ENCODE results near the gene ETS1. TPM values are rescaled to one million over a fixed set of nuclear protein-coding genes. Genes with fewer than 3 reads are reported as not detected.

Gene ETS1
- total and polyA plus RNA-seq, 10 donors, result 58.1 to 455 (median 352) TPM

DNA sequence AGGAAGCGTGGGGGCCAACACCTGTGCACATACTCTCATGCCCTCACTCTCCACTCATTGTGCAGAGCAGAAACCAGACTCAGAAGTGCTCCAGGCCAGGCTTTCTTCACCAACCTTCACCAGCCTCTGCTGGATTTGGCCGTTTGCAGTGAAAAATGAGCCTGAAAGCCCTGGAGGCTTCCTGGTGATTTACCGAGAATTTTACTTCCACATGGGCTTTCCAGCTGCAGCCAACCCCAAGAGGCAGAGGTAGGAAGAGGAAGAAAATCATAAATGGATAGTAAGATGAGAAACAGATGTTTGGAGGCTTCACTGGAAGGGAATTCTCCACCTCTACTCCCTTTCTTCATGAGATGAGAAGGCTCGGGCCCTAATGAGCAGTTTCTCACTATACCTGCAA, 155.4 kb downstream of the ETS1 start:
- WGBS, 5 donors, result 81 to 89% (median 85%) methylated on average over 4 of the region's 4 CpGs
- H3K4me3 ChIP-seq, result no peak overlapping the region
- no peak overlapping the region for H3K27ac ChIP-seq
- H3K4me1 ChIP-seq, result peaks cover 0 to 8% (median 0%) of the 10 kb centered on the region in 6 donors
- H3K36me3 ChIP-seq, result no peaks in the 10 kb centered on the region
- intact Hi-C loops (cut with DNase I; ENCODE audit: low total_unique reads), result no loop called here
- H3K27me3 ChIP-seq (replicated peaks in 1 of 7), result no peaks in the 10 kb centered on the region
- H3K9me3 ChIP-seq, result no peaks in the 10 kb centered on the region
- TF ChIP-seq, protein P1, sequence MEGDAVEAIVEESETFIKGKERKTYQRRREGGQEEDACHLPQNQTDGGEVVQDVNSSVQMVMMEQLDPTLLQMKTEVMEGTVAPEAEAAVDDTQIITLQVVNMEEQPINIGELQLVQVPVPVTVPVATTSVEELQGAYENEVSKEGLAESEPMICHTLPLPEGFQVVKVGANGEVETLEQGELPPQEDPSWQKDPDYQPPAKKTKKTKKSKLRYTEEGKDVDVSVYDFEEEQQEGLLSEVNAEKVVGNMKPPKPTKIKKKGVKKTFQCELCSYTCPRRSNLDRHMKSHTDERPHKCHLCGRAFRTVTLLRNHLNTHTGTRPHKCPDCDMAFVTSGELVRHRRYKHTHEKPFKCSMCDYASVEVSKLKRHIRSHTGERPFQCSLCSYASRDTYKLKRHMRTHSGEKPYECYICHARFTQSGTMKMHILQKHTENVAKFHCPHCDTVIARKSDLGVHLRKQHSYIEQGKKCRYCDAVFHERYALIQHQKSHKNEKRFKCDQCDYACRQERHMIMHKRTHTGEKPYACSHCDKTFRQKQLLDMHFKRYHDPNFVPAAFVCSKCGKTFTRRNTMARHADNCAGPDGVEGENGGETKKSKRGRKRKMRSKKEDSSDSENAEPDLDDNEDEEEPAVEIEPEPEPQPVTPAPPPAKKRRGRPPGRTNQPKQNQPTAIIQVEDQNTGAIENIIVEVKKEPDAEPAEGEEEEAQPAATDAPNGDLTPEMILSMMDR (IDR thresholded peaks at IDR 0.05 in 8 of 11, conservative IDR thresholded peaks at IDR 0.05 in 3 of 11), result no peak
- TF ChIP-seq POLR2AphosphoS5 (IDR thresholded peaks at IDR 0.05) (no peak), POLR2A (IDR thresholded peaks at IDR 0.05) (no peak)
- DNase-seq, result no peak

DNA sequence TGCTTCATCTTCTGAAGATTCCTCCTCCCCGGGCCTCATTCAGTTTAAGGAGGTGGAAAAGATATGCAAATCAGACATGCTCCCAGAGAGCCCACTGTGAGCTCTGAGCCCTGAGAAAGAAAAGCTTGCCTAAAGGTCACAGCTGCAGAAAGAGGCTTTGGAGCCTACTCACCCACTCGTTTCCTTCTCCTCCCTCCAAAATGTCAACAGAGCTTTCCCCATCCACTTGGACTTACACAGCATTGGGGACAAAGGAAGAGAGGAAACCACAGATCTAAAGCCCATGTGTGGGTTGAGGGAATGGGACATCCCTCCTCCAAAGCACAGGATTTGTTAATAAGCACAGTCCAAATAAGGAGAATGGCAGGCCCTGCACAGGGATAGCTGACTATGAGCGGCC, 158.4 kb downstream of the ETS1 start:
- H3K27ac ChIP-seq, result peak overlapping the region in 3 of 8 donors; percentile 16 to 52 (median 30)
- no peak for TF ChIP-seq POLR2A (IDR thresholded peaks at IDR 0.05)
- TF ChIP-seq, protein P1 (IDR thresholded peaks at IDR 0.05 in 8 of 11, conservative IDR thresholded peaks at IDR 0.05 in 3 of 11), result no peak
- no peak for TF ChIP-seq POLR2AphosphoS5 (IDR thresholded peaks at IDR 0.05)
- no peak overlapping the region for H3K4me3 ChIP-seq
- H3K27me3 ChIP-seq (replicated peaks in 1 of 7), result no peaks in the 10 kb centered on the region
- H3K9me3 ChIP-seq, result no peaks in the 10 kb centered on the region
- peaks cover 0 to 16% (median 8%) of the 10 kb centered on the region in 6 donors for H3K4me1 ChIP-seq
- H3K36me3 ChIP-seq, result no peaks in the 10 kb centered on the region
- DNase-seq, result no peak
- intact Hi-C loops (cut with DNase I; ENCODE audit: low total_unique reads), result no loop called here
- WGBS, 5 donors, result 64 to 79% (median 73%) methylated on average over 3 of the region's 3 CpGs

DNA sequence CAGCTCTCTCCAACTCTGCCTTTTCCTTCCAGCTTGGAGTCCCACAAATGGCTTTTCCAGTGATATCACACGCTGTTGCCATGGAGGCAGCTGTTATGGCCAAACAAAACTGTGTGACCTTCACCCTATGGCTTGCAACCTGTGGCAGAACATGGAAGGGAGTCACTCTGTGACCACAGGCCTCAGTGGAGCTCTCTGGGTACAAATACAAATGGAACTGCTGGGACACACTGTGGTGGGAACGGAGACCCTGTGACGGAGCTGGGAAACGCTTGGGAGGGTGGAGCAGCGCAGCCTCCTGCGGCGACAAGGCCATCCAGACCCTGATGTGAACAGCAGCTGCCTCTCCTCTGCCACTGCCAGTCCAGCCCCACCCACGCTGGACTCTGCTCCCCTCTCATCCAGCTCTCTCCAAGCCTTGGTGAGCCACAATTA, 162.5 kb downstream of the ETS1 start:
- H3K27ac ChIP-seq, result peak overlapping the region in 7 of 8 donors; percentile 12 to 69 (median 57)
- H3K36me3 ChIP-seq, result no peaks in the 10 kb centered on the region
- peaks cover 0 to 43% (median 23%) of the 10 kb centered on the region in 6 donors for H3K4me1 ChIP-seq
- 55 to 83% (median 75%) methylated on average over 5 to 8 of the region's 8 CpGs for WGBS, 5 donors
- intact Hi-C loops (cut with DNase I; ENCODE audit: low total_unique reads), result no loop called here
- no peaks in the 10 kb centered on the region for H3K27me3 ChIP-seq (replicated peaks in 1 of 7)
- H3K4me3 ChIP-seq, result no peak overlapping the region
- peak; percentile 74 for DNase-seq
- TF ChIP-seq, protein P1 (IDR thresholded peaks at IDR 0.05 in 8 of 11, conservative IDR thresholded peaks at IDR 0.05 in 3 of 11), result no peak
- peak; percentile 37 to 72 (median 53) for TF ChIP-seq POLR2AphosphoS5 (IDR thresholded peaks at IDR 0.05)
- no peaks in the 10 kb centered on the region for H3K9me3 ChIP-seq

DNA sequence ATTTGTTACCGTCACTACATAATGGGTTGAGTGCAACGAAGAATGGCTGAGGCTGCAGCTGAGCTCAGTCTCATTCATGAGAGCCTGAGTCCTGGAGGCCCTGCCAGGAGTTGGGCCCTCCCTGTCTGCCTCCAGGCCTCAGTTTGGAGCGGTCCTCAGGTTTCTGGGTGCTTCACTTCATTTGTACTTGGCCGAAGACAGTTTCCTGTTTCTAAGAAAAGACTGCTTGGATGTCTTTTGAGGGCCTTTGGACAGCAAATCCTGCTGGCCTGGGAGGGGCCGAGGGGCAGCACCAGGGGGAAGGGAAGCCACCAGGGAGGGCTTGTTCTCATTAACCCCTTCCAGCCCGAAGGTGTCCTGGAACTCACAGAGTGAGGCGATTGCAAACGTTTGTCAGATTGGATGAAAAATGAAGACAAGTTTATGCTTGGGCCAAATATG, 163.1 kb downstream of the ETS1 start:
- intact Hi-C loops (cut with DNase I; ENCODE audit: low total_unique reads), result no loop called here
- WGBS, 5 donors, result 55 to 77% (median 61%) methylated on average over 8 of the region's 8 CpGs
- H3K4me3 ChIP-seq, result no peak overlapping the region
- peak overlapping the region in 7 of 8 donors; percentile 12 to 69 (median 57) for H3K27ac ChIP-seq
- no peaks in the 10 kb centered on the region for H3K27me3 ChIP-seq (replicated peaks in 1 of 7)
- no peaks in the 10 kb centered on the region for H3K9me3 ChIP-seq
- TF ChIP-seq POLR2A (IDR thresholded peaks at IDR 0.05), result no peak
- peak in 1 of 3 donors; percentile 41 for TF ChIP-seq POLR2AphosphoS5 (IDR thresholded peaks at IDR 0.05)
- no peaks in the 10 kb centered on the region for H3K36me3 ChIP-seq
- peaks cover 0 to 43% (median 23%) of the 10 kb centered on the region in 6 donors for H3K4me1 ChIP-seq
- no peak for DNase-seq
